Loucy (cell line): ENCODE results near the gene CYTL1.
"Not testable (repeated sequence)": the region's sequence is repeated elsewhere in the genome, so short reads cannot be mapped to it uniquely, and the experiment has no call there.

ENCODE experiments used
- CTCF ChIP-seq: fragments of 200-600 bp; sonication (generic); conservative IDR thresholded peaks from 2 replicates; pipeline ENCODE4 v1.5.1; 2014; ENCODE audit warnings: mild to moderate bottlenecking, antibody characterized with exemption, low read length
- EZH2phosphoT487 ChIP-seq: fragments of 200-600 bp; IDR thresholded peaks from 2 replicates; pipeline ENCODE4 v1.6.1; 2018; ENCODE audit warnings: antibody characterized with exemption, mild to moderate bottlenecking, moderate library complexity, borderline replicate concordance

GRCh38 chr4:5006932-5007331 is 12.3 kb downstream of the CYTL1 start:
- TF ChIP-seq CTCF, EZH2phosphoT487: not testable (repeated sequence)
